22Rv1 (cell line): ENCODE measurements around the gene PGPEP1.

Experiments used
- H3K27ac ChIP-seq: fragments of 450-650 bp; 2 replicates; pipeline ENCODE4 v1.5.1; 2017
- ZFX ChIP-seq: fragments of 450-650 bp; IDR thresholded peaks from 2 replicates; pipeline ENCODE4 v1.6.1; 2017; ENCODE audit warnings: antibody characterized with exemption, borderline replicate concordance
- TF ChIP-seq, protein P1 (sequence below): fragments of 450-650 bp; IDR thresholded peaks from 2 replicates; pipeline ENCODE4 v1.5.1; 2017; ENCODE audit warnings: mild to moderate bottlenecking

PGPEP1 gene

DNA sequence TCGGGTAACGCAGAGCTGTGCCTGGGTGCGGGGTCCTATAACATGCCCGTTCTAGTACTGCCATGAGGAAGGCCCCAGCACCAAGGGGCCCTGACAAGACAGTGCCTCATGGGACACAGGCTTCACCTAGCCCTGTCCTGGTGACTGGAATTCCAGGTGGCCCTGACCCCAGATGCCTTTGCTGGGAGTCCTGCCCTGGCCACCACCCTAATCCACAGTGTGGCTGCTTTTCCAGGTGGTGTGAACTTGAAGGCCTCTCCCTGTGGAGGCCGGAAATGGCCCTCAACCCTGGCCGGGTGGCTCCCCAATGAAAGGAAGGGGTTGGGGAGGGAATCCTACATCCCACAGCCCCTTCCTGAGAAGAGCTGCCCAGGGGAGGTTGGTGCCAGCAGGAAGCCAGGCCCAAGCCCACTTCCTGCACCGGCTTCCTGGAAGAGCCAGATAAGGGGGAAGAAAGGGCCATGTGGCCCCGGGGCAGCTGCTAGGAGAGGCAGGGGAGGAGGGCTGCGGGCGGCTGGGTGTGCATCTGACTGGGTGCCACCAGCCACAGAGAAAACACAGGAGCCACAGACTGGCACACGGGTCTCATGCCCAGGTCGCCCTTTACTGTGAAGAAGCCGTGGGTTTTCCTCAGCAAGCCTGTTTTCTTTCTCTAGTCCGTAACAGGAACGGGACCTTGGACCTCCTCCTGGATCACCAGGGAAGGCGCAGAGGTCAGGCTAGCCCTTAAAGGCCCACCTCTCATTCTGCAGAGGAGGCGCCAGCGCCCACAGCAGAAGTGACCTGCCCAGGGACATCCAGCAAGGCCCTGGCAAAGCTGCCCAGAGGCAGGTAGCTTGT is 22.2 kb upstream of the PGPEP1 start:
- TF ChIP-seq ZFX = no peak
- TF ChIP-seq, protein P1, sequence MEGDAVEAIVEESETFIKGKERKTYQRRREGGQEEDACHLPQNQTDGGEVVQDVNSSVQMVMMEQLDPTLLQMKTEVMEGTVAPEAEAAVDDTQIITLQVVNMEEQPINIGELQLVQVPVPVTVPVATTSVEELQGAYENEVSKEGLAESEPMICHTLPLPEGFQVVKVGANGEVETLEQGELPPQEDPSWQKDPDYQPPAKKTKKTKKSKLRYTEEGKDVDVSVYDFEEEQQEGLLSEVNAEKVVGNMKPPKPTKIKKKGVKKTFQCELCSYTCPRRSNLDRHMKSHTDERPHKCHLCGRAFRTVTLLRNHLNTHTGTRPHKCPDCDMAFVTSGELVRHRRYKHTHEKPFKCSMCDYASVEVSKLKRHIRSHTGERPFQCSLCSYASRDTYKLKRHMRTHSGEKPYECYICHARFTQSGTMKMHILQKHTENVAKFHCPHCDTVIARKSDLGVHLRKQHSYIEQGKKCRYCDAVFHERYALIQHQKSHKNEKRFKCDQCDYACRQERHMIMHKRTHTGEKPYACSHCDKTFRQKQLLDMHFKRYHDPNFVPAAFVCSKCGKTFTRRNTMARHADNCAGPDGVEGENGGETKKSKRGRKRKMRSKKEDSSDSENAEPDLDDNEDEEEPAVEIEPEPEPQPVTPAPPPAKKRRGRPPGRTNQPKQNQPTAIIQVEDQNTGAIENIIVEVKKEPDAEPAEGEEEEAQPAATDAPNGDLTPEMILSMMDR = no peak
- H3K27ac ChIP-seq = peak overlapping the region; percentile 97

DNA sequence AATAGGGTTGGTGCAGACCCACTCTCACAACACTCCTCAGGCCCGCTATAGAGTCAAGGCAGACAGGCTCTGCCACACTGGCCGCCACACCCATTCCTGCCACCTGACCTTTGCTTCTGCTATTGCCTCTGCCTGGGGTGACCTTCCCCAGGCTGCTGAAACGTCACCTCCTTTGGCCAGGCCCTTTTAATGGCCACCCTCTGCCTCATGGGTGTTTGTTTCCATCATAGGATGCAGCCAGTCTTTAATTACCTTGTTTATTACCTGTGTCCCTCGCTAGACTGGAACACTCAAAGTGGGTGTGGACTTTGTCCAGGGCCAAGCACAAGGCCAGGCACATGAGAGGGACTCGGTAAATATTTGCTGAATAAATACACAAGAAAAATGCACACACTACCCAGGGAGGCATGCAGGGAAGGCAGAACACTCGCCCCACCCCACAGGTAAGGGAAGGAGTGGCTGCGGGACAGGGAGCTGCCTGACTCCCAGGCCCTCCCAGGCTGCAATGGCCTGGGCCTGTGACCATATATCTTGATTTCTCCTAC is 20.7 kb upstream of the PGPEP1 start:
- TF ChIP-seq, protein P1 = no peak
- TF ChIP-seq ZFX = no peak
- H3K27ac ChIP-seq = peak overlapping the region; percentile 97

DNA sequence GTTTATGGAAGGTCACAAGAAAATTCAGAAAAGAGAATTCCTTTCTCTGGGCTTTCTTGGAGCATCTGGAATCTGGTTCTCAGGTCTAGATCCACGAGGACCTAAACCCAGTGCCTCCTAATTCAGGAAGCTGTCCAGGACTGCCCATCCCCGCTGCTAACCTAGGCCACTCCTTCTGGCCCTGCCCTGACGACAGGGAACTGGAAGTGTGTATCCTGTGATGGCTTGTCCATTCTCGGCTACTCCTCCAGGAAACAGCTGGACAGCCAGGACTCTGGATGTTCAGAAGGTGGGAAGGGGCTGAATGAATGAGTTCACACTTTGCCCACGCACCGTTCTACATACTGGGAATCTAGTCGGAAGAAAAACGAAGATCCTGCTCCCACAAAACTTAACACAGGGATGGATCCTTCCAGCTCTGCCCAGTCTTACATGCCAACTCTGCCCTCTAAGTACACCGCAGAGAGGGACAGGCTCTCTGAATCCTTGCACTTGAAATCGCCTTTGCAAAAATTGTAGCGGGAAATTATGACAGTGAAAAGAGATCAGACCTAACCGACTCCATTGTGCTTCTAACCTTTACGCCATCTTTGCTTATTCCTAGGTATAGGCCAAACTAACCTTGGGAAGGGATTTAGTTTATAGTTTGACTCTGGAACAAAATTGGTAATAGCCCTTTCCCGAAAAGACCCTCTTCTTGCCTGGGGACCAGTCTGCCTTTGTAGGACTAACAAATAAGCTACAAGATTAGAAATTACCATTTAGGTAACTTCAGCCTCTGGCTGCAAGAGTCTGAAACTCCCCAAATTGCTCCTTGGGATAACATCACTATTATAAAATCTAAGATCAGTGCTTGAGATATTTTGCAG is 19.3 kb upstream of the PGPEP1 start:
- no peak for TF ChIP-seq ZFX
- TF ChIP-seq, protein P1 = no peak
- H3K27ac ChIP-seq = peak overlapping the region; percentile 97

DNA sequence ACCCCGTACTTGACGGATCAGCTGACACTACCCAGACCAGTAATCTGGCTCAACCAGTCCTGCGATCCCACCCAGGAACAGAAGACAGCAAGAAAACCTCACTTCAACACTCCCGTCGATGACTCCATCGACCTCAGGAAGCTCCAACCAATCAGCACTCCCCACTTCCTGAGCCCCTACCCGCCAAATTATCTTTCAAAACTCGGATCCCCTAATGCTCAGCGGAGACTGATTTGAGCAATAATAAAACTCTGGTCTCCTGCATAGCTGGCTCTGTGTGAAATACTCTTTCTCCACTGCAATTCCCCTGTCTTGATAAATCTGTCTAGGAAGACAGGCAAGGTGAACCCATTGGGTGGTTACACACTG is 18.7 kb upstream of the PGPEP1 start:
- TF ChIP-seq, protein P1 = no peak
- TF ChIP-seq ZFX = no peak
- peak overlapping the region; percentile 97 for H3K27ac ChIP-seq

DNA sequence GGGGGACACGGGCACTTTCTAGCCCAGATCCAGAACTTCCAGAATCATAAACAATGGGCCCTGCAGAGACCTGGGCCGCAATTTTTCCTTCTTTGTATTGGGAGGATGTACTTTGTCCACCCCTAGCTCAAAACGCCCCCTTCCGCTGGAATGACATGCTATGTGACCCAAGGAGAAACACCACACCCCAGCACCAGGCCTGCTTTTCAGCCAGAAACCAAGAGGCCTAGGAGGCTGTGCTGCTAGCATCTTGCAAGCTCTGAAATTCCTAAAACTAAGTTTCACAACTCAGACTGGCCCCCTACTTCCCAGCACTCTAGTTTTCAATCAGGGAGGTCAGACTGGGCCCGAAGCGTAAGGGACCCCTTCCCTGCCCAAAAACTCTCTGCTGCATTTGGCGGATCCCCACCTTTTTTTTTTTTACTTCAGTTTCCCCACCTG is 18.1 kb upstream of the PGPEP1 start:
- H3K27ac ChIP-seq = peak overlapping the region; percentile 97
- TF ChIP-seq, protein P1 = peak; percentile 8; the same call in 1 of the 2 replicates
- no peak for TF ChIP-seq ZFX

DNA sequence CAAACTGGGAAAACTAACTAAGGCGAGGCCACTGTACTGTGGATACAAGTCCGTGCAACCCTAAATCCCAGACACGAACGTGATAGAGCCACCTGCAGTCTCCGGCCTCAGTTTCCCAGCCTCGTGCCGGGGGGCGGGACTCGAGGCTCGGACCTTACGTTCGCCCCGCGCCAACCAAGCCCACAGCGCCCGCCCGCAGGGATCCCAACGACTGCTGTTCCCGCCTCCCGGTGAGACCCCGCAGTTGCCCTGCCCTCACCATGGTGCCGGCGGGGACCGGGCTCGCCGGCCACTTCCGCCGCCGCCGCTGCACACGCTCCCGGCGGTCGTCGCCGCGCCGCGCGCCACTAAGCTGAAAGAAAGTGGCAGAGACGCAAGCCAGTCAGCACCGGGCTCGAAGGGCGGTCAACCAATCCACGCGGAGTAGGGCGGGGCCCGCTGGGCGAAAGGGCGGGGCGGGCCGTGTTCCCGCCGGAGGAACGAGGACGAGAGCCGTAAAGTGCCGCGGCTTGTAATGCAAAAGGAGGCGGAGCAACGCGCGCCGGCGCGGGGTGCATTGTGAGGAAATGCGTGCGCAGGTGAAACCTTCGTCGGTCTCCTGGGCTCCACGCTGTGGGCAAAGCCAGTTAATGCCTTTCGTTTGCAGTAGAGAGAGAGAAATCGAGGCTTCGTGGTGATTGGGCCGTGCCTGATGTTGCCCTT is 17.5 kb upstream of the PGPEP1 start, which contains the start of gene LSM4:
LSM4 (minus strand) TSS at position 318 of the 702 bp plus-strand sequence; CDS start at position 262, 56 bp downstream.
- TF ChIP-seq, protein P1 = no peak
- TF ChIP-seq ZFX = no peak
- peak within 1 kb of the TSS; percentile 97 for H3K27ac ChIP-seq

DNA sequence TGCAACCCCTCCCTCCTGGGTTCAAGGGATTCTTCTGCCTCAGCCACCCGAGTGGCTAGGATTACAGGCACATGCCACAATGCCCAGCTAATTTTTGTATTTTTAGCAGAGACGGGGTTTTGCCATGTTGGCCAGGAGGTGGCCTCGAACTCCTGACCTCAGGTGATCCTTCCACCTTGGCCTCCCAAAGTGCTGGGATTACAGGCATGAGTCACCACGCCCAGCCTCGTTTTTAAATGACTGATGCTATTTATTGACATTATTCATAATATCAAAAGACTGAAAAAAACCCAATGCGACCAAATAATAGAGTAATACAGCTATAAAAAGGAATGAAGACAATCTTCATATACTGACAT is 16.0 kb upstream of the PGPEP1 start:
- peak overlapping the region; percentile 97 for H3K27ac ChIP-seq
